ENCODE results near the gene GLB1L. TPM values are rescaled to one million over a fixed set of nuclear protein-coding genes. Genes with fewer than 3 reads are reported as not detected.

Gene GLB1L
- total RNA-seq, 1 donor from 2014 or later: 3.0 TPM

GRCh38 chr2:219279916-219280516 lies 34.8 kb upstream of the GLB1L start:
- H3K4me1 Mint-ChIP-seq (ENCODE audit: low read depth): peaks cover 54% of the 10 kb centered on the region
- peaks cover 9% of the 10 kb centered on the region for H3K36me3 Mint-ChIP-seq (ENCODE audit: low read depth)
- TF ChIP-seq CTCF (IDR thresholded peaks at IDR 0.05): peak; percentile 39
- no peaks in the 10 kb centered on the region for H3K9me3 Mint-ChIP-seq (ENCODE audit: low read depth)
- peak overlapping the region; percentile 85 for H3K4me3 Mint-ChIP-seq (ENCODE audit: unreplicated experiment)
- no peaks in the 10 kb centered on the region for H3K27me3 Mint-ChIP-seq (ENCODE audit: low read depth)
- H3K27ac Mint-ChIP-seq (ENCODE audit: unreplicated experiment): peak overlapping the region; percentile 97
- DNase-seq (ENCODE audit: low spot score): peak; percentile 58

- Mint-ChIP-seq H3K4me1 (ENCODE audit: low read depth) (peaks cover 59% of the 10 kb centered on the region), H3K36me3 (ENCODE audit: low read depth) (peaks cover 9% of the 10 kb centered on the region), H3K4me3 (ENCODE audit: unreplicated experiment) (peak within 1 kb of the TSS; percentile 85), H3K27ac (ENCODE audit: unreplicated experiment) (peak within 1 kb of the TSS; percentile 99), H3K27me3 (ENCODE audit: low read depth) (no peaks in the 10 kb centered on the region), H3K9me3 (ENCODE audit: low read depth) (no peaks in the 10 kb centered on the region)
- TF ChIP-seq CTCF (IDR thresholded peaks at IDR 0.05): peak; percentile 65
- DNase-seq (ENCODE audit: low spot score): peak; percentile 99
Observed at GRCh38 chr2:219279151-219279915, 34.1 kb upstream of the GLB1L start, which contains the start of gene DNAJB2. Gene DNAJB2, plus strand, starts transcription at chr2:219279366. Its CDS starts 468 bp downstream, at chr2:219279834.

GRCh38 chr2:219278655-219279150 lies 33.5 kb upstream of the GLB1L start:
- no peak for TF ChIP-seq CTCF (IDR thresholded peaks at IDR 0.05)
- no peaks in the 10 kb centered on the region for H3K27me3 Mint-ChIP-seq (ENCODE audit: low read depth)
- H3K36me3 Mint-ChIP-seq (ENCODE audit: low read depth): peaks cover 9% of the 10 kb centered on the region
- peak overlapping the region; percentile 85 for H3K4me3 Mint-ChIP-seq (ENCODE audit: unreplicated experiment)
- H3K4me1 Mint-ChIP-seq (ENCODE audit: low read depth): peaks cover 65% of the 10 kb centered on the region
- DNase-seq (ENCODE audit: low spot score): no peak
- H3K9me3 Mint-ChIP-seq (ENCODE audit: low read depth): no peaks in the 10 kb centered on the region
- H3K27ac Mint-ChIP-seq (ENCODE audit: unreplicated experiment): peak overlapping the region; percentile 99

- Mint-ChIP-seq H3K4me3 (ENCODE audit: unreplicated experiment) (peak overlapping the region; percentile 85), H3K9me3 (ENCODE audit: low read depth) (no peaks in the 10 kb centered on the region), H3K4me1 (ENCODE audit: low read depth) (peaks cover 68% of the 10 kb centered on the region)
Observed at GRCh38 chr2:219277703-219278654, 32.7 kb upstream of the GLB1L start.

More at GRCh38 chr2:219277703-219278654, 32.7 kb upstream of the GLB1L start:
- H3K27me3 Mint-ChIP-seq (ENCODE audit: low read depth): no peaks in the 10 kb centered on the region
- peak; percentile 97 for TF ChIP-seq CTCF (IDR thresholded peaks at IDR 0.05)
- DNase-seq (ENCODE audit: low spot score): peak; percentile 71
- peak overlapping the region; percentile 99 for H3K27ac Mint-ChIP-seq (ENCODE audit: unreplicated experiment)
- H3K36me3 Mint-ChIP-seq (ENCODE audit: low read depth): peaks cover 4% of the 10 kb centered on the region

Data from chondrocyte (in vitro differentiated cells).